ENCODE results near the gene CIART. TPM values are rescaled to one million over a fixed set of nuclear protein-coding genes. Genes with fewer than 3 reads are reported as not detected.
A peak's percentile ranks its signal among the peaks of the same experiment; 100 is the strongest.

The CIART gene
- total and polyA plus RNA-seq, 2 of the 8 experiments (the other 6 are each of a cell fraction or from before 2014, with no cell fraction given), result 9.6 to 33.3 TPM

GRCh38 chr1:150309758-150310508, 27.6 kb downstream of the CIART start:
- Histone ChIP-seq H2AFZ (ENCODE audit: low read length) (no peak overlapping the region), H2BK20ac (ENCODE audit: low read length) (no peak overlapping the region), H3K4me1 (replicated peaks in 1 of 4; ENCODE audit: control insufficient read depth in 3 of 4, insufficient read depth in 4 of 4, low read length in 3 of 4) (no peaks in the 10 kb centered on the region), H3K4me3 (ENCODE audit: extremely low read depth in 1 of 4, insufficient read depth in 2 of 4, low read depth in 3 of 4, low read length in 4 of 4) (no peak overlapping the region), H3K9me3 (ENCODE audit: insufficient read depth in 2 of 2, low read depth in 1 of 2, low read length in 1 of 2) (no peaks in the 10 kb centered on the region), H2BK15ac (ENCODE audit: low read length) (no peak overlapping the region), H3K4me2 (ENCODE audit: insufficient read depth in 1 of 2, low read depth in 2 of 2, low read length in 2 of 2) (no peak overlapping the region), H3K23ac (ENCODE audit: insufficient read length) (no peak overlapping the region), H2AK5ac (ENCODE audit: low read depth, low read length) (no peak overlapping the region), H3K56ac (replicated peaks; ENCODE audit: insufficient read length, low read depth, low read length) (peak overlapping the region; percentile 53), H2BK120ac (replicated peaks; ENCODE audit: low read depth, low read length) (no peak overlapping the region), H4K20me1 (replicated peaks in 1 of 2; ENCODE audit: control insufficient read depth in 1 of 2, insufficient read depth in 2 of 2, low read length in 2 of 2) (no peaks in the 10 kb centered on the region), H2BK5ac (ENCODE audit: low read depth, low read length) (no peak overlapping the region), H3K18ac (ENCODE audit: extremely low read depth, low read length) (no peak overlapping the region), H3K79me1 (ENCODE audit: low read depth, low read length) (no peaks in the 10 kb centered on the region), H3K36me3 (ENCODE audit: control insufficient read depth in 2 of 4, insufficient read depth in 4 of 4, low read length in 3 of 4) (peaks cover 8 to 22% (median 15%) of the 10 kb centered on the region in 4 experiments), H3K27ac (ENCODE audit: low read depth, low read length) (no peak overlapping the region), H3K14ac (ENCODE audit: insufficient read length) (no peak overlapping the region), H3K79me2 (ENCODE audit: control insufficient read depth in 1 of 2, insufficient read depth in 2 of 2, low read length in 2 of 2) (0 out of 4 replicates have a peak, but pooled peaks cover 0 to 4% of the 10 kb centered on the region in 2 experiments), H3K27me3 (replicated peaks in 1 of 4; ENCODE audit: control insufficient read depth in 3 of 4, extremely low read depth in 1 of 4, insufficient read depth in 3 of 4, low read length in 3 of 4) (no peaks in the 10 kb centered on the region), H2BK12ac (ENCODE audit: low read depth, low read length) (no peak overlapping the region), H4K5ac (ENCODE audit: insufficient read length, low read depth, low read length) (no peak overlapping the region), H3K4ac (replicated peaks; ENCODE audit: insufficient read length, low read depth, low read length) (no peak overlapping the region), H4K91ac (replicated peaks; ENCODE audit: insufficient read length, low read length) (no peak overlapping the region), H3K23me2 (ENCODE audit: low read depth, low read length) (no peaks in the 10 kb centered on the region), H4K8ac (ENCODE audit: extremely low read depth, insufficient read depth, low read length) (no peak overlapping the region), H3K9ac (replicated peaks in 1 of 4; ENCODE audit: extremely low read depth in 1 of 4, low read depth in 3 of 4, low read length in 3 of 4) (no peak overlapping the region)
- ChIA-PET CTCF (ENCODE audit: partially characterized antibody) (no interaction called here), POLR2A (ENCODE audit: partially characterized antibody) (interaction anchor here (0.6 to 3.3 kb wide), 6 partner anchors 9 to 141 kb away, joined by 3 to 25 read pairs (median 4); partner anchors contain the start of gene CA14)
- FAIRE-seq, result no peak
- no peak for DNase-seq (ENCODE audit: low read depth in 1 of 2, low spot score in 2 of 2)
- TF ChIP-seq EZH2 (IDR thresholded peaks at IDR 0.05; ENCODE audit: low read depth, low read length, severe bottlenecking) (no peak), TCF12 (IDR thresholded peaks at IDR 0.05; ENCODE audit: low read depth, low read length) (no peak), POLR2AphosphoS5 (IDR thresholded peaks at IDR 0.05; ENCODE audit: low read depth, low read length) (0 out of 2 replicates have a peak, but pooled peaks have one; percentile 34)
- 85% methylated on average over 10 of the region's 10 CpGs; no CpG with 5 or more reads in 1 of the 2 experiments for WGBS, 2 experiments (ENCODE audit: extremely low coverage in 1 of 2, insufficient coverage in 1 of 2, insufficient read length in 1 of 2, insufficient replicate concordance in 2 of 2, low coverage in 1 of 2, low lambda C conversion rate in 2 of 2, missing lambda C conversion rate in 1 of 2)
